Heart left ventricle (tissue), 16 donors: ENCODE results near the gene PAIP2B. TPM values are rescaled to one million over a fixed set of nuclear protein-coding genes. Genes with fewer than 3 reads are reported as not detected.

Experiments
- ATAC-seq, 4 donors: fragments of 200-7000 bp; cut with Tn5 transposase; one replicate each; pipeline ENCODE4 v1.9.1; 2020 to 2022; ENCODE audit warnings: moderate library complexity in 4 of 4, mild to moderate bottlenecking in 3 of 4, moderate number of reproducible peaks in 1 of 4
- DNase-seq, 5 donors: peaks; one replicate each; pipeline ENCODE4 v3.0.0-alpha.2; 2020
- H3K27ac ChIP-seq, 12 donors: fragments of 200-600 bp; sonication (generic) in 4 of 12; one replicate each; pipeline versions ENCODE4 v1.5.0 to v1.8.0; 2016 to 2022; ENCODE audit warnings: mild to moderate bottlenecking in 2 of 12
- H3K27me3 ChIP-seq, 9 donors: fragments of 200-600 bp; sonication (generic) in 2 of 9; one replicate each; pipeline versions ENCODE4 v1.5.1 to v1.8.0; 2016 to 2022; ENCODE audit warnings: mild to moderate bottlenecking in 3 of 9
- H3K36me3 ChIP-seq, 9 donors: fragments of 200-600 bp; sonication (generic) in 2 of 9; one replicate each; pipeline versions ENCODE4 v1.5.0 to v1.8.0; 2018 to 2022; ENCODE audit warnings: mild to moderate bottlenecking in 2 of 9
- H3K4me1 ChIP-seq, 12 donors: fragments of 200-600 bp; sonication (generic) in 4 of 12; one replicate each; pipeline versions ENCODE4 v1.5.0 to v1.8.0; 2016 to 2022; ENCODE audit warnings: mild to moderate bottlenecking in 3 of 12
- H3K4me3 ChIP-seq, 12 donors: fragments of 200-600 bp; sonication (generic) in 4 of 12; one replicate each; pipeline versions ENCODE4 v1.5.0 to v1.8.0; 2017 to 2022; ENCODE audit warnings: mild to moderate bottlenecking in 9 of 12, moderate library complexity in 4 of 12
- H3K9me3 ChIP-seq, 12 donors: fragments of 200-600 bp; sonication (generic) in 4 of 12; one replicate each; pipeline versions ENCODE4 v1.5.0 to v1.8.0; 2016 to 2022; ENCODE audit warnings: mild to moderate bottlenecking in 1 of 12
- CTCF ChIP-seq, 12 donors: fragments of 200-600 bp; sonication (generic) in 4 of 12; IDR thresholded peaks; one replicate each; pipeline versions ENCODE4 v1.5.0 to v1.8.0; 2018 to 2022; ENCODE audit warnings: antibody characterized with exemption in 12 of 12, mild to moderate bottlenecking in 5 of 12
- POLR2A ChIP-seq, 2 donors: fragments of 450-650 bp; IDR thresholded peaks; one replicate each; pipeline ENCODE4 v1.6.1; 2017; ENCODE audit warnings: antibody characterized with exemption in 2 of 2, mild to moderate bottlenecking in 2 of 2, moderate library complexity in 2 of 2
- WGBS, 4 donors: extraction: QIAGEN DNeasy Blood & Tissue Kit in 2 of 4; methylation state at CpG; one replicate each; pipeline versions ENCODE4 v1.1.5 to v1.1.7; 2013 to 2018; 5-methylcytosine and 5-hydroxymethylcytosine counted together
- intact Hi-C, 10 donors: fragments of 100-400 bp; cut with DNase I; formaldehyde crosslinking; loops; one replicate each; pipeline versions ENCODE4 v1.11.1 to v1.14.2; 2022
- long read RNA-seq, 3 donors: library from polyadenylated mRNA; unstranded; transcript quantifications; one replicate each; pipeline ENCODE4 v2.0.0, GENCODE V29; 2020 to 2021
- polyA plus RNA-seq, 2 donors: library from polyadenylated mRNA; stranded (reverse); fragments of 200-250 nt; gene quantifications; one replicate each; pipeline ENCODE4 v1.2.3, GENCODE V29; 2013
- total RNA-seq, 9 donors: library from RNA; depleted of rRNA in 2 of 9; stranded (reverse); fragments of >200 nt in 2 of 9; fragmentation: NEBNext Ultra II Directional in 3 of 9; extraction: Animal tissue kit (Norgen Biotek cat#: 25700) in 3 of 9; gene quantifications; one replicate each; pipeline versions ENCODE4 v1.1.0 to v1.2.4, GENCODE V29; 2016 to 2023
- donor health status: ischemic (EF 13 %, LVEDD 7.1; RV severe dilation, severe dysfunction).
- donor health status: healthy with polysubstance abuse.
- donor health status: DM: no; HTN: yes; CAD: no.
- donor health status: DM: no; HTN: no; CAD: no.
- donor health status: ischemic (EF 25% LVEDD 6.9; RV normal size, moderate dysfunction).
- donor health status: ischemic (EF 25% LVEDD 5.7; RV mildly dilated, moderate dysfunction).
- donor health status: healthy.
- donor health status: DM: yes; HTN: yes; CAD: no.
- donor health status: ischemic (EF 35%, LVEDD 5.7; RV mildly dilated, moderate dysfunction).
- donor health status: nonischemic (EF 11% LVEDD 7.7; RV severe dilation, severe dysfunction).
- donor health status: DM: yes; HTN: yes; CAD: no.
- donor health status: PGD.
- donor health status: ischemic (EF 29% LVEDD 5.4; RV normal size, mild dysfunction).
- donor health status: nonischemic (EF 23%, LVEDD 6.1; RV moderate dilation, normal function).

Gene PAIP2B
- 10 to 100 TPM; 38.3 to 89.0 (median 53.2) TPM for total RNA-seq
- polyA plus RNA-seq: 10 to 100 TPM; 11.9 to 22.2 TPM
- long read RNA-seq, donor 1, full-length matches to known transcripts: 9 of 31 reads
- long read RNA-seq, donor 1, partial matches to known transcripts: 2 of 31 reads
- long read RNA-seq, donor 1, other reads (novel, unspliced or antisense): 20 of 31 reads
- long read RNA-seq, donor 2, full-length matches to known transcripts: 7 of 28 reads
- long read RNA-seq, donor 2, partial matches to known transcripts: 1 of 28 reads
- long read RNA-seq, donor 2, other reads (novel, unspliced or antisense): 20 of 28 reads
- long read RNA-seq, donor 3, full-length matches to known transcripts: 2 of 13 reads
- long read RNA-seq, donor 3, partial matches to known transcripts: 1 of 13 reads
- long read RNA-seq, donor 3, other reads (novel, unspliced or antisense): 10 of 13 reads

- 0% methylated on average over 22 to 30 of the region's 30 CpGs for WGBS, 4 donors
- Histone ChIP-seq H3K4me3 (peak within 1 kb of the TSS; percentile 64 to 91 (median 82)), H3K27ac (peak within 1 kb of the TSS; percentile 85 to 97 (median 94)), H3K9me3 (no peaks in the 10 kb centered on the region), H3K4me1 (peaks cover 0 to 16% (median 7%) of the 10 kb centered on the region in 12 donors), H3K36me3 (no peaks in the 10 kb centered on the region), H3K27me3 (peaks cover 0 to 5% (median 0%) of the 10 kb centered on the region in 9 donors)
- ATAC-seq (peak; percentile 95 to 98 (median 96)), DNase-seq (peak; percentile 98 to 99 (median 99))
- TF ChIP-seq CTCF (IDR thresholded peaks at IDR 0.05) (no peak), POLR2A (IDR thresholded peaks at IDR 0.05) (peak; percentile 76 to 88)
- intact Hi-C loops: loop anchor here in 9 of 10 donors (1.0 to 10.0 kb wide), 11 partner anchors 16 to 285 kb away; partner anchors contain the start of genes ZNF638 (in 6 of the 9) and DYSF (in 2 of the 9)
These were observed at the start of gene PAIP2B for GRCh38 chr2:71226965-71227560. PAIP2B (minus strand) TSS chr2:71227103; CDS start chr2:71202589, 24,514 bp downstream.

GRCh38 chr2:71275939-71276310, 49.0 kb upstream of the PAIP2B start:
- TF ChIP-seq CTCF (IDR thresholded peaks at IDR 0.05) (no peak), POLR2A (IDR thresholded peaks at IDR 0.05) (no peak)
- intact Hi-C loops: loop anchor here in 7 of 10 donors (1.0 to 5.0 kb wide), 5 partner anchors 33 to 56 kb away; partner anchors contain the start of genes PAIP2B (in 7 of the 7) and ZNF638 (in 3 of the 7)
- Histone ChIP-seq H3K4me3 (peak overlapping the region in 11 of 12 donors; percentile 37 to 83 (median 65)), H3K27me3 (peaks cover 0 to 14% (median 0%) of the 10 kb centered on the region in 9 donors), H3K4me1 (peaks cover 0 to 38% (median 16%) of the 10 kb centered on the region in 12 donors), H3K27ac (peak overlapping the region in 7 of 12 donors; percentile 85 to 92 (median 90)), H3K36me3 (no peaks in the 10 kb centered on the region), H3K9me3 (peaks cover 0 to 5% (median 0%) of the 10 kb centered on the region in 12 donors)
- ATAC-seq (no peak), DNase-seq (no peak)
- WGBS, 4 donors: 41 to 47% (median 43%) methylated on average over 8 of the region's 8 CpGs

GRCh38 chr2:71269511-71270090, 42.7 kb upstream of the PAIP2B start:
- TF ChIP-seq POLR2A (IDR thresholded peaks at IDR 0.05) (no peak), CTCF (IDR thresholded peaks at IDR 0.05) (no peak)
- H3K4me3 ChIP-seq: no peak overlapping the region
- DNase-seq: no peak
- WGBS, 4 donors: 87 to 96% (median 94%) methylated on average over 9 of the region's 9 CpGs
- no peaks in the 10 kb centered on the region for H3K9me3 ChIP-seq
- H3K27me3 ChIP-seq: peaks cover 0 to 7% (median 0%) of the 10 kb centered on the region in 9 donors
- no peaks in the 10 kb centered on the region for H3K36me3 ChIP-seq
- intact Hi-C loops: no loop called here
- H3K4me1 ChIP-seq: no peaks in the 10 kb centered on the region
- ATAC-seq: no peak
- no peak overlapping the region for H3K27ac ChIP-seq
